HG03354 (cell line): Measurements from ENCODE around the gene MAP2K7.
"Not testable (repeated sequence)": the region's sequence is repeated elsewhere in the genome, so short reads cannot be mapped to it uniquely, and the experiment has no call there.

ENCODE experiments used
- ATAC-seq: cut with Tn5 transposase; IDR thresholded peaks from one replicate; pipeline ENCODE4 v1.9.1; 2021; ENCODE audit warnings: mild to moderate bottlenecking; ENCODE audit not compliant: unreplicated experiment, poor library complexity, severe bottlenecking

The MAP2K7 gene

GRCh38 chr19:7881910-7882309 lies 21.8 kb upstream of the MAP2K7 start:
- ATAC-seq: no peak

DNA sequence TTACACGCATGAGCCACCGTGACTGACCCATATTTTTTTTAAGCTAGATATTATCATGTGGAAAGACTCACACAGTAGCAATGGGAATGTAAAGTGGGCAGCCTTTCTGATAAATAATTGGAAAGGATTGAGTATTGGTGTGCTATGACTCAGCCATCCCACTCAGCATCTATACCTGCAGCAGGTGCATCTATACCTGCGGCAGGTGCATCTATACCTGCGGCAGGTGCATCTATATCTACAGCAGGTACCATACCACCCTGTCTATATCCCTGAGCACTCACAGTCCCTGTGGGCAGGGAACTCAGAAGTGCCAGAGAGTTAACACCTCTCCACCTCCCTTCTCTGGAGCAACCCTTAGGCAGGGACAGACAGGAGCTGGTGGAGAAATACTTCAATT lies 20.6 kb upstream of the MAP2K7 start:
- ATAC-seq: no peak

DNA sequence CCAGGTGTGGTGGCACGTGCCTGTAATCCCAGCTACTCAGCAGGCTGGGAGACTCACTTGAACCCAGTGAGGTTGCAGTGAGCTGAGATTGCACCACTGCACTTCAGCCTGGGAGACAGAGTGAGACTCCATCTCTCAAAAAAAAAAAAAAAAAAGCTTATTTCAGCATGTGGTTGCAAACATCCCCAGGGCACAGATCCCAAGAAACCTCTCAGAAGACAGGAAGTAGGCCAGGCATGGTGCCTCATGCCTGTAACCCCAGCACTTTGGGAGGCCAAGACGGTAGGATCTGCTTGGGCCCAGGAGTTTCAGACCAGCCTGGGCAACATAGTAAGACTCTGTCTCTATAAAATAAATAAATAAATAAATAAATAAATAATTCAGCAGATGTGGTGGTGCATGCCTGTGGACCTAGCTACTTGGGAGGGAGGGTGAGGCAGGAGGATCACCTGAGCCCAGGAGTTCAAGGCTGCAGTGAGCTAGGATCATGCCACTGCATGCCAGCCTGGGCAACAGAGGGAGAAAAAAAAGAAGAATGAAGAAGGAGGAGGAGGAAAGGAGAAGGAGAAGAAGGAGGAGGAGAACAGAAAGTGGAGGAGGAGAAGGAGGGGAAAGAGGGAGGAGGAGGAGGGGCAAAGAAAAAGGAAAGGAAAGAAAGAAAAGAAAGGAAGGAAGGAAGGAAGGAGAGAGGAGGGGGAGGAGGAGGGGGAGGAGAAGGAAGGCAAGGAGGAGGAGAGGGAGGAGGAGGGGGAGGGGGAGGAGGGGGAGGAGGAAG lies 19.7 kb upstream of the MAP2K7 start:
- no peak for ATAC-seq

- no peak for ATAC-seq
Observed at GRCh38 chr19:7885818-7886217, 17.9 kb upstream of the MAP2K7 start.

DNA sequence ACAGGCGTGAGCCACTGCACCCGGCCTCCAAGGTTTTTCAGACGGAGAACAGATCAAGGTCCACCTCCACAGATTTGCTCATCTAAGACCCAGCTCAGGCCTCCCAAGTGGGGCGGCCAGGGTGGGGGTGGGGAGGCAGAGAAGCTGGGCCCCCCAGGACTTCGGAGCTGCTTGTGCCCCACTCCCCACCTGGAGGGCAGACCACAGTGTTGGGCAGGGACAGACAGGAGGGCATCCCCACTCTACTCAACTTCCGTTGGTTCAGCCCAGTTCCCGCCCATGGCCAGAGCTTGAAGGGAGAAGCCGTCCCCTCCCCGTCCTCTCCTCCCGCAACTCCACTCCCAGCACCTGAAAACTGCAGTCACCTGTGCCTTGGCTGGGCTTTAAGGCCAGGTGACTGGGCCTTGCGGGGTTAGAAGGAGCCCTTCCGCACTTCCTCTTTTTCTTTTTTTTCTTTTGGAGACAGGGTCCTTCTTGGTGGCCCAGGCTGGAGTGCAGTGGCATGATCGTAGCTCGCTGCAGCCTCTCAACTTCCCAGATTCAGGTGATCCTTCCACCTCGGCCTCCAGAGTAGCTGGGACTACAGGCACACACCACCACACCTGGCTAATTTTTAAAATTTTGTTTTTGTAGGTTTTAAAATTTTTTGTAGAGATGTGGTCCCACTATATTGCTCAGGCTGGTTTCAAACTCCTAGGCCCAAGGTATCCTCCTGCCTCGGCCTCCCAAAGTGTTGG lies 16.1 kb upstream of the MAP2K7 start:
- ATAC-seq: no peak

GRCh38 chr19:7888145-7888825 lies 15.4 kb upstream of the MAP2K7 start, which contains the start of gene LRRC8E:
TSS of gene LRRC8E (plus strand) at chr19:7888510. CDS start at chr19:7895604, 7,094 bp downstream.
- ATAC-seq: no peak

- no peak for ATAC-seq
Observed at GRCh38 chr19:7888826-7889217, 14.9 kb upstream of the MAP2K7 start.

DNA sequence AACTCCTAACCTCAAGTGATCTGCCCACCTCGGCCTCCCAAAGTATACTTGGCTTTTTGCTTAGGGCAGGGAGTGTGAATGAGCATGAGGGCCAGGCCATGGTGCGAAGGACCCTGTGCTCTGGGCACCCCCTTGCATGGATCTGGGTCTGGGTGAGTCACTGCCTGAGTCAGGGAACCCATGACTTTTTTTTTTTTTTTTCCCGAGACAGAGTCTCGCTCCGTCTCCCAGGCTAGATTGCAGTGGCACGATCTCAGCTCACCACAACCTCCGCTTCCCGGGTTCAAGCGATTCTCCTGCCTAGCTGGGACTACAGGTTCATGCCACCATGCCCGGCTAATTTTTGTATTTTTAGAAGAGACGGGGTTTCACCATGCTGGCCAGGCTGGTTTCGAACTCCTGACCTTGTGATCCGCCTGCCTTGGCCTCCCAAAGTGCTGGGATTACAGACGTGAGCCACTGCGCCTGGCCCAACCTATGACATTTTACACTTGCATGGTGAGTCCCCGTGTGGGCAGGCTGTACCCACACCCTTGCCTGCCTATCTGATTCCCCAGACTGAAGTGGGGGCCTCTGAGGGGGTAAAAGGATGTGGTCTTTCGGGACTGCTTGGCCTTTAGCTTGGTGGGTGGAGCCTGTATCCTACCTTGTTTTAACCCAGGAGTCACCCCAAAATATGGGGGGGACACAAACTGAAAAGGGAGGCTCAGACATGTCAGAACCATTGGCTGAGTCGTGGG lies 10.1 kb upstream of the MAP2K7 start:
- ATAC-seq: not testable (repeated sequence)

DNA sequence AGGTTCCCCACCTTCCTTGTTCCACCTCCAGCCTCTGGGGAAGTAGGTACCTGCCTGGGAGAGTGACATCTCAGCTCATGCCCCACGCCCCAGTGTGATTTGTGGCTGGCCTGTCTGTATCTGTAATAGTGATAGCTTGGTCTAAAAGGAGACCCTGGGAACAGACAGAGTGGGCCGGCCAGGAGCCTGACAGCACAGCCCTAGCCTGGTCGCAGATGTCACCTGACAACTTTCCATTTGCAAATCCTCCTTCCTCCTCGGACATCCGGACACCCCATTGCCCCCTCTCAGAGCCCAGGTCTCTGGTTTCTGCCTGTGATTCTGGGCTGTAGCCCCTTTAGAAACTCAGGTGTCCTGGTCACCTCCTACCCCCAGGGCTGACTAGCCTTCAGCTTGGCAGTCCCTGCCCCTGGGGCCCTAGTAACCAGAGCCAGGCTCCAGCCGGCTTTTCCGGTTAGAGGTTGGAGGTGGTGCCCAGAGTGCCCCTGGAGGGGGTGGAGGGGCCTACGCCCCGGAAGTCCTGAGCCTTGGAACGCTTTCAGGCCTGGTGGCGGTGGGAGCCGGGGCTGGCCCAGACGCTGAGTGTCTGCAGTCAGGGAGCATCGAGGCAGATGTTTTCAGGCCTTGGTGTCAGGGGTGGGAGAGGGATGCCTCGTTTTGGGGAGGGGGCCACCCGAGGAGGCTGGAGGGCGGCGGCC lies 8.9 kb upstream of the MAP2K7 start:
- no peak for ATAC-seq

DNA sequence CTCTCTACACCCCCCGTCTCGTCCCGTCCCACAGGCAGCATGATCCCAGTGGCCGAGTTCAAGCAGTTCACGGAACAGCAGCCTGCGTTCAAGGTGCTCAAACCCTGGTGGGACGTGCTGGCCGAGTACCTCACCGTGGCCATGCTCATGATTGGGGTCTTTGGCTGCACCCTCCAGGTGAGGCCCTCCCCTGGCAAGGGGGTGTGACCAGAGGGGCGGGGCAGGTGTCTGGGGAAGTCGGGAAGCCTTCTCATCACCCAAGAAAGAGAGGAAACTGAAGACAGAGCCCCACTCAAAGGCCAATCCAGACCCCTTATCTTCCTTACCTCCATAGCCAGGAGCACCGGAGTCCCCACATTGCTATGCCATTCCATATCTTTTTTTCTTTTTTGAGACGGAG lies 8.1 kb upstream of the MAP2K7 start:
- no peak for ATAC-seq

GRCh38 chr19:7897292-7897691 lies 6.4 kb upstream of the MAP2K7 start:
- no peak for ATAC-seq

DNA sequence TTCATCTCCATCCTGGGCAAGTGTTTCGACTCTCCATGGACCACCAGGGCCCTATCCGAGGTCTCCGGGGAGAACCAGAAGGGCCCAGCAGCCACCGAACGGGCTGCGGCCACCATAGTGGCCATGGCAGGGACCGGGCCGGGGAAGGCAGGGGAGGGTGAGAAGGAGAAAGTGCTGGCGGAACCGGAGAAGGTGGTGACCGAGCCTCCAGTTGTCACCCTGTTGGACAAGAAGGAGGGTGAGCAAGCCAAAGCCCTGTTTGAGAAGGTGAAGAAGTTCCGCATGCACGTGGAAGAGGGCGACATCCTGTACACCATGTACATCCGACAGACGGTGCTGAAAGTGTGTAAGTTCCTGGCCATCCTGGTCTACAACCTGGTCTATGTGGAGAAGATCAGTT lies 4.7 kb upstream of the MAP2K7 start:
- no peak for ATAC-seq

GRCh38 chr19:7899751-7900378 lies 3.8 kb upstream of the MAP2K7 start:
- no peak for ATAC-seq

GRCh38 chr19:7900401-7900870 lies 3.2 kb upstream of the MAP2K7 start:
- no peak for ATAC-seq

- no peak for ATAC-seq
Observed at GRCh38 chr19:7900931-7901330, 2.7 kb upstream of the MAP2K7 start.

DNA sequence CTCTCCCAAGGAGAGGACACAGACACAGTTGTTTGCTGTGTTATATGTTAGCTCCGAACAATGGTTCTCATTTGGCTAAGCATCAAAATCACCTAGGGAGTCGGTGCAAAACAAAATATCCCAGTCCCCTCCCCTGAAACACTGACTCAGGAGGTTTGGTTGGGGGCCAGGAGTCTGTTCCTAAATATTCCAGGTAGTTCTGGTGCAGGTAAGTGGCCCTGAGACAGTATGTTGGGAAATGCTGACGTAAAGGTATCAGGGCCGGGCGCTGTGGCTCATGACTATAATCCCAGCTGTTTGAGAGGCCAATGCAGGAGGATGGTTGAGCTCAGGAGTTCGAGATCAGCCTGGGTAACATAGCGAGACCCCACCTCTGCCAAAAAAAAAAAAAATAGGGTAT lies 2.3 kb upstream of the MAP2K7 start:
- ATAC-seq: no peak

- no peak for ATAC-seq
Observed at GRCh38 chr19:7902796-7903243, 857 bp upstream of the MAP2K7 start.

GRCh38 chr19:7904074-7905020 lies 670 bp downstream of the MAP2K7 start:
- ATAC-seq: peak; percentile 31
